ENCODE data around the gene AKIRIN2. TPM values are rescaled to one million over a fixed set of nuclear protein-coding genes. Genes with fewer than 3 reads are reported as not detected.

Gene AKIRIN2
- polyA plus RNA-seq, 3 donors: 102 to 145 (median 118) TPM

- Histone ChIP-seq H3K27ac (ENCODE audit: low read depth in 1 of 2, low read length in 2 of 2) (no peak overlapping the region), H3K9me3 (replicated peaks in 1 of 2; ENCODE audit: control insufficient read depth in 1 of 2, insufficient read depth in 1 of 2, low read length in 2 of 2) (no peaks in the 10 kb centered on the region), H3K4me1 (ENCODE audit: control insufficient read depth in 1 of 2, insufficient read depth in 2 of 2, low read length in 2 of 2) (no peaks in the 10 kb centered on the region), H3K79me2 (ENCODE audit: insufficient read depth, low read length) (no peaks in the 10 kb centered on the region), H3K4me2 (replicated peaks; ENCODE audit: extremely low read depth, low read length, poor library complexity, severe bottlenecking) (no peak overlapping the region), H3K4me3 (replicated peaks in 1 of 3; ENCODE audit: low read depth in 2 of 3, low read length in 3 of 3) (no peak overlapping the region), H4K20me1 (ENCODE audit: insufficient read depth, low read length) (no peaks in the 10 kb centered on the region), H3K36me3 (replicated peaks in 1 of 2; ENCODE audit: control insufficient read depth in 1 of 2, insufficient read depth in 2 of 2, low read length in 2 of 2) (peaks cover 11 to 19% of the 10 kb centered on the region in 2 donors), H3K9ac (ENCODE audit: insufficient read depth, low read length, poor library complexity, severe bottlenecking) (no peak overlapping the region), H3K27me3 (ENCODE audit: control insufficient read depth in 2 of 2, insufficient read depth in 2 of 2, low read length in 2 of 2) (no peaks in the 10 kb centered on the region), H2AFZ (ENCODE audit: insufficient read depth, low read depth, low read length, poor library complexity, severe bottlenecking) (no peak overlapping the region)
- H3K36me3 Mint-ChIP-seq: peaks cover 21 to 31% of the 10 kb centered on the region in 2 donors
- peaks cover 6% of the 10 kb centered on the region for H3K4me1 Mint-ChIP-seq
- peaks cover 0 to 1% (median 0%) of the 10 kb centered on the region in 3 donors for H3K27me3 Mint-ChIP-seq (ENCODE audit: low read depth in 3 of 3)
- TF ChIP-seq, protein P1, sequence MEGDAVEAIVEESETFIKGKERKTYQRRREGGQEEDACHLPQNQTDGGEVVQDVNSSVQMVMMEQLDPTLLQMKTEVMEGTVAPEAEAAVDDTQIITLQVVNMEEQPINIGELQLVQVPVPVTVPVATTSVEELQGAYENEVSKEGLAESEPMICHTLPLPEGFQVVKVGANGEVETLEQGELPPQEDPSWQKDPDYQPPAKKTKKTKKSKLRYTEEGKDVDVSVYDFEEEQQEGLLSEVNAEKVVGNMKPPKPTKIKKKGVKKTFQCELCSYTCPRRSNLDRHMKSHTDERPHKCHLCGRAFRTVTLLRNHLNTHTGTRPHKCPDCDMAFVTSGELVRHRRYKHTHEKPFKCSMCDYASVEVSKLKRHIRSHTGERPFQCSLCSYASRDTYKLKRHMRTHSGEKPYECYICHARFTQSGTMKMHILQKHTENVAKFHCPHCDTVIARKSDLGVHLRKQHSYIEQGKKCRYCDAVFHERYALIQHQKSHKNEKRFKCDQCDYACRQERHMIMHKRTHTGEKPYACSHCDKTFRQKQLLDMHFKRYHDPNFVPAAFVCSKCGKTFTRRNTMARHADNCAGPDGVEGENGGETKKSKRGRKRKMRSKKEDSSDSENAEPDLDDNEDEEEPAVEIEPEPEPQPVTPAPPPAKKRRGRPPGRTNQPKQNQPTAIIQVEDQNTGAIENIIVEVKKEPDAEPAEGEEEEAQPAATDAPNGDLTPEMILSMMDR (IDR thresholded peaks at IDR 0.05): no peak
- no peaks in the 10 kb centered on the region for H3K9me3 Mint-ChIP-seq
- no peak overlapping the region for H3K4me3 Mint-ChIP-seq
- no peak for DNase-seq
- intact Hi-C loops (cut with micrococcal nuclease): no loop called here
- no CpG with 5 or more reads among the region's 1 CpG for WGBS (ENCODE audit: insufficient coverage)
- peak overlapping the region in 1 of 7 donors; percentile 82 for H3K27ac Mint-ChIP-seq
Observed at GRCh38 chr6:87641065-87641692, 60.9 kb downstream of the AKIRIN2 start.

DNA sequence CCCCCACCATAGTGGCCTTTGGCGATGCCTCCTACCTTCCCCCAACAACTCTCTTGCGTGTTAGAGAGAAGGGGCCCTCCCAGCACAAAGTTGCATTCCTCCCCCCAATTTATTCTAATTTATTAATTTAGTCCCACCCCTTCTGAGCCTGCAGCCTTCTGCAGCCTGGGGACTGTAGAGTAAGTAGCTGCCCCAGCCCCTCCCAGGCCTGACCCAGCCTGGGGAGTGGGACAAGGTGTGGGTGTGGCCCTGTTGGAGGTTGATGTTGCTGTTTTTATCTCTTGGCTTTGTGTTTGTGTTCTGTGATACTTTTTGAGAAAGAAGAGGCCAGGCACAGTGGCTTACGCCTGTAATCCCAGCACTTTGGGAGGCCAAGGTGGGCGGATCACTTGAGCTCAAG, 62.7 kb downstream of the AKIRIN2 start:
- intact Hi-C loops (cut with micrococcal nuclease): no loop called here
- no peak overlapping the region for H3K27ac ChIP-seq (ENCODE audit: low read depth in 1 of 2, low read length in 2 of 2)
- H3K4me3 Mint-ChIP-seq: no peak overlapping the region

More for the DNA sequence above, 62.7 kb downstream of the AKIRIN2 start:
- no peak overlapping the region for H3K4me2 ChIP-seq (replicated peaks; ENCODE audit: extremely low read depth, low read length, poor library complexity, severe bottlenecking)
- no peak overlapping the region for H3K9ac ChIP-seq (ENCODE audit: insufficient read depth, low read length, poor library complexity, severe bottlenecking)
- no peaks in the 10 kb centered on the region for H3K4me1 Mint-ChIP-seq
- peak overlapping the region in 1 of 7 donors; percentile 63 for H3K27ac Mint-ChIP-seq
- no peaks in the 10 kb centered on the region for H3K4me1 ChIP-seq (ENCODE audit: control insufficient read depth in 1 of 2, insufficient read depth in 2 of 2, low read length in 2 of 2)
- H3K27me3 ChIP-seq (ENCODE audit: control insufficient read depth in 2 of 2, insufficient read depth in 2 of 2, low read length in 2 of 2): no peaks in the 10 kb centered on the region
- H4K20me1 ChIP-seq (ENCODE audit: insufficient read depth, low read length): no peaks in the 10 kb centered on the region
- no peaks in the 10 kb centered on the region for H3K9me3 Mint-ChIP-seq
- peaks cover 0 to 1% (median 1%) of the 10 kb centered on the region in 3 donors for H3K27me3 Mint-ChIP-seq (ENCODE audit: low read depth in 3 of 3)
- 100% methylated on average over 1 of the region's 4 CpGs for WGBS (ENCODE audit: insufficient coverage)
- TF ChIP-seq, protein P1 (IDR thresholded peaks at IDR 0.05): no peak
- H3K79me2 ChIP-seq (ENCODE audit: insufficient read depth, low read length): no peaks in the 10 kb centered on the region
- H3K9me3 ChIP-seq (replicated peaks in 1 of 2; ENCODE audit: control insufficient read depth in 1 of 2, insufficient read depth in 1 of 2, low read length in 2 of 2): no peaks in the 10 kb centered on the region
- no peak overlapping the region for H2AFZ ChIP-seq (ENCODE audit: insufficient read depth, low read depth, low read length, poor library complexity, severe bottlenecking)
- H3K36me3 ChIP-seq (replicated peaks in 1 of 2; ENCODE audit: control insufficient read depth in 1 of 2, insufficient read depth in 2 of 2, low read length in 2 of 2): peaks cover 11 to 28% of the 10 kb centered on the region in 2 donors
- no peak for DNase-seq
- peaks cover 26 to 31% of the 10 kb centered on the region in 2 donors for H3K36me3 Mint-ChIP-seq
- H3K4me3 ChIP-seq (replicated peaks in 1 of 3; ENCODE audit: low read depth in 2 of 3, low read length in 3 of 3): no peak overlapping the region

Data from CD14-positive monocyte (primary cell).